Neutrophil (primary cell): ENCODE measurements around the gene FCGR2B.

Source experiments
- H3K27ac ChIP-seq: fragments of 200-600 bp; sonication (generic); 2 replicates; pipeline ENCODE4 v1.5.1; 2016; ENCODE audit warnings: mild to moderate bottlenecking, moderate library complexity
- H3K27me3 ChIP-seq: fragments of 200-600 bp; sonication (generic); 2 replicates; pipeline ENCODE4 v1.6.0; 2016; ENCODE audit warnings: mild to moderate bottlenecking
- H3K36me3 ChIP-seq: fragments of 200-600 bp; sonication (generic); 2 replicates; pipeline ENCODE4 v1.5.1; 2017
- H3K4me1 ChIP-seq, 2 experiments: fragments of 200-600 bp in 1 of 2; sonication (generic) in 1 of 2; 1 replicate in 1 of 2; 2 replicates in 1 of 2; pipeline versions ENCODE4 v1.5.1 to v1.6.1; 2013 to 2016; ENCODE audit warnings: low read depth in 1 of 2, low read length in 1 of 2, mild to moderate bottlenecking in 1 of 2, moderate library complexity in 1 of 2; ENCODE audit not compliant: control insufficient read depth in 1 of 2, insufficient read depth in 1 of 2
- H3K4me3 ChIP-seq, 2 experiments: fragments of 200-600 bp in 1 of 2; sonication (generic) in 1 of 2; 1 replicate in 1 of 2; 2 replicates in 1 of 2; pipeline ENCODE4 v1.5.1; 2013 to 2016; ENCODE audit warnings: low read depth in 1 of 2, low read length in 1 of 2, mild to moderate bottlenecking in 1 of 2, moderate library complexity in 1 of 2
- H3K9me3 ChIP-seq: fragments of 200-600 bp; sonication (generic); 2 replicates; pipeline ENCODE4 v1.5.1; 2016
- CTCF ChIP-seq: fragments of 200-600 bp; sonication (generic); IDR thresholded peaks from 2 replicates; pipeline ENCODE4 v1.5.1; 2016; ENCODE audit warnings: antibody characterized with exemption

Gene FCGR2B

GRCh38 chr1:161706482-161707347, 43.8 kb downstream of the FCGR2B start, which contains the start of gene FCRLA:
Gene FCRLA (plus strand): TSS chr1:161707229. CDS start chr1:161707265, 36 bp downstream.
- Histone ChIP-seq H3K27ac (no peak within 1 kb of the TSS), H3K4me3 (no peak within 1 kb of the TSS)
- no peak for TF ChIP-seq CTCF

GRCh38 chr1:161707503-161707902, 44.6 kb downstream of the FCGR2B start:
- no peaks in the 10 kb centered on the region for H3K36me3 ChIP-seq
- TF ChIP-seq CTCF = no peak
- H3K4me1 ChIP-seq = no peaks in the 10 kb centered on the region
- no peak overlapping the region for H3K27ac ChIP-seq
- no peaks in the 10 kb centered on the region for H3K9me3 ChIP-seq
- no peak overlapping the region for H3K4me3 ChIP-seq
- peaks cover 23% of the 10 kb centered on the region for H3K27me3 ChIP-seq

More at GRCh38 chr1:161706482-161707347, 43.8 kb downstream of the FCGR2B start, which contains the start of gene FCRLA:
- H3K27me3 ChIP-seq = peaks cover 28% of the 10 kb centered on the region
- H3K36me3 ChIP-seq = no peaks in the 10 kb centered on the region
- H3K4me1 ChIP-seq = no peaks in the 10 kb centered on the region
- no peaks in the 10 kb centered on the region for H3K9me3 ChIP-seq

GRCh38 chr1:161709373-161709772, 46.4 kb downstream of the FCGR2B start:
- Histone ChIP-seq H3K4me3 (no peak overlapping the region), H3K4me1 (no peaks in the 10 kb centered on the region), H3K9me3 (no peaks in the 10 kb centered on the region), H3K27me3 (peaks cover 17% of the 10 kb centered on the region), H3K36me3 (no peaks in the 10 kb centered on the region), H3K27ac (no peak overlapping the region)
- no peak for TF ChIP-seq CTCF

DNA sequence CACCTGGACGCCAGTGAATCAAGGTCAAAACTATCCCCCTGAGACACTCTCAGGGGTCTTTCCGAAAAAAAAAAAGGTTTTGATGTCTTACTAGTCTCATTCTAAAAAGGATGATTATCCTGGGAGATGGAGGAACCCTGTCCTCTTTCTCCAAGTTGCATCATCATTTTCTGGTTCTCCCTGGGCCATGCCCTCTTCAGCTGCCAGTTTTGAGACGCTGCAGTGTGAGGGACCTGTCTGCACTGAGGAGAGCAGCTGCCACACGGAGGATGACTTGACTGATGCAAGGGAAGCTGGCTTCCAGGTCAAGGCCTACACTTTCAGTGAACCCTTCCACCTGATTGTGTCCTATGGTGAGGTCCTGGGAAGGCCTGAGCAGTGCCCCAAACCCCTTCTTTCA, 47.6 kb downstream of the FCGR2B start:
- no peaks in the 10 kb centered on the region for H3K36me3 ChIP-seq
- H3K27ac ChIP-seq = no peak overlapping the region

More for the DNA sequence above, 47.6 kb downstream of the FCGR2B start:
- no peak overlapping the region for H3K4me3 ChIP-seq
- TF ChIP-seq CTCF = no peak
- peaks cover 27% of the 10 kb centered on the region for H3K27me3 ChIP-seq
- no peaks in the 10 kb centered on the region for H3K9me3 ChIP-seq
- no peaks in the 10 kb centered on the region for H3K4me1 ChIP-seq
